Prostate gland (tissue), 2 donors: ENCODE measurements around the gene EPB41L2.

Experiments used
- CTCF ChIP-seq, 4 experiments: fragments of 200-600 bp in 2 of 4; fragments of 450-650 bp in 2 of 4; sonication (generic) in 2 of 4; IDR thresholded peaks; 1 replicate in 3 of 4; 2 replicates in 1 of 4; pipeline ENCODE4 v1.5.1; 2016 to 2019; ENCODE audit warnings: antibody characterized with exemption in 4 of 4, mild to moderate bottlenecking in 2 of 4, moderate library complexity in 2 of 4
- POLR2A ChIP-seq: fragments of 450-650 bp; IDR thresholded peaks from one replicate; pipeline ENCODE4 v1.6.1; 2016; ENCODE audit warnings: antibody characterized with exemption, mild to moderate bottlenecking
- POLR2AphosphoS5 ChIP-seq: sonication (generic); formaldehyde crosslinking; IDR thresholded peaks from one replicate; pipeline ENCODE4 v1.6.1; 2017; ENCODE audit warnings: antibody characterized with exemption

- TF ChIP-seq POLR2A = no peak
- no peak for TF ChIP-seq CTCF (IDR thresholded peaks at IDR 0.05)
- TF ChIP-seq POLR2AphosphoS5 = no peak
Measured at GRCh38 chr6:131001111-131001736, 61.8 kb downstream of the EPB41L2 start.
